Measurements from ENCODE around the gene ABHD17A. TPM values are rescaled to one million over a fixed set of nuclear protein-coding genes. Genes with fewer than 3 reads are reported as not detected.

Gene ABHD17A
- total and polyA plus RNA-seq, 8 donors: 41.3 to 72.7 (median 56.8) TPM

GRCh38 chr19:1917926-1918325 lies 32.6 kb upstream of the ABHD17A start:
- H3K27ac ChIP-seq: no peak overlapping the region
- TF ChIP-seq CTCF (IDR thresholded peaks at IDR 0.05): no peak
- no peak overlapping the region for H3K4me3 ChIP-seq
- no peaks in the 10 kb centered on the region for H3K4me1 ChIP-seq
- H3K9me3 ChIP-seq: no peaks in the 10 kb centered on the region
- DNase-seq (no peak), ATAC-seq (no peak)
- H3K27me3 ChIP-seq: no peaks in the 10 kb centered on the region
- peaks cover 0 to 86% of the 10 kb centered on the region in 2 donors for H3K36me3 ChIP-seq
- intact Hi-C loops (cut with DNase I): no loop called here

- no peaks in the 10 kb centered on the region for H3K27me3 ChIP-seq
- TF ChIP-seq CTCF (IDR thresholded peaks at IDR 0.05): no peak
- no peak overlapping the region for H3K4me3 ChIP-seq
- intact Hi-C loops (cut with DNase I): no loop called here
- DNase-seq (no peak), ATAC-seq (no peak)
- H3K27ac ChIP-seq: no peak overlapping the region
- H3K36me3 ChIP-seq: peaks cover 0 to 86% of the 10 kb centered on the region in 2 donors
- no peaks in the 10 kb centered on the region for H3K4me1 ChIP-seq
- H3K9me3 ChIP-seq: no peaks in the 10 kb centered on the region
Measured at GRCh38 chr19:1917146-1917545, 31.9 kb upstream of the ABHD17A start.

- no peak for TF ChIP-seq CTCF (IDR thresholded peaks at IDR 0.05)
- peaks cover 0 to 69% of the 10 kb centered on the region in 2 donors for H3K36me3 ChIP-seq
- H3K4me1 ChIP-seq: peaks cover 4 to 13% of the 10 kb centered on the region in 2 donors
Measured at GRCh38 chr19:1914826-1915341, 29.6 kb upstream of the ABHD17A start.

GRCh38 chr19:1913781-1914577 lies 28.7 kb upstream of the ABHD17A start:
- no peak for DNase-seq
- intact Hi-C loops (cut with DNase I): no loop called here
- no peak for ATAC-seq
- Histone ChIP-seq H3K27me3 (no peaks in the 10 kb centered on the region), H3K36me3 (peaks cover 0 to 60% of the 10 kb centered on the region in 2 donors), H3K4me3 (no peak overlapping the region), H3K4me1 (peaks cover 6 to 22% of the 10 kb centered on the region in 2 donors), H3K9me3 (no peaks in the 10 kb centered on the region), H3K27ac (no peak overlapping the region)
- no peak for TF ChIP-seq CTCF (IDR thresholded peaks at IDR 0.05)

More at GRCh38 chr19:1914826-1915341, 29.6 kb upstream of the ABHD17A start:
- ATAC-seq (no peak), DNase-seq (no peak)
- no peak overlapping the region for H3K4me3 ChIP-seq
- H3K27me3 ChIP-seq: no peaks in the 10 kb centered on the region
- no peak overlapping the region for H3K27ac ChIP-seq
- no peaks in the 10 kb centered on the region for H3K9me3 ChIP-seq
- intact Hi-C loops (cut with DNase I): no loop called here

- Histone ChIP-seq H3K4me3 (no peak overlapping the region), H3K36me3 (peaks cover 0 to 54% of the 10 kb centered on the region in 2 donors), H3K27ac (no peak overlapping the region), H3K9me3 (no peaks in the 10 kb centered on the region), H3K27me3 (no peaks in the 10 kb centered on the region), H3K4me1 (peaks cover 6 to 33% of the 10 kb centered on the region in 2 donors)
- intact Hi-C loops (cut with DNase I): no loop called here
- ATAC-seq: no peak
- no peak for DNase-seq
- no peak for TF ChIP-seq CTCF (IDR thresholded peaks at IDR 0.05)
Measured at GRCh38 chr19:1912760-1913505, 27.6 kb upstream of the ABHD17A start.
